Caco-2 (cell line): ENCODE data around the gene GABPA. TPM values are rescaled to one million over a fixed set of nuclear protein-coding genes. Genes with fewer than 3 reads are reported as not detected.

ENCODE experiments used
- BruUV-seq: library from RNA; stranded (reverse); fragments of 400-500 nt; replicated peaks from 2 replicates; lab custom pipeline; 2021; lab: Mats Ljungman, UMichigan
- CTCF ChIA-PET: fragments of 300-600 bp; sonication (Branson Sonifier 250); formaldehyde crosslinking; loops from one replicate; lab custom pipeline; 2022; ENCODE audit warnings: antibody characterized with exemption; lab: Charles Lee
- POLR2A ChIA-PET: fragments of 300-600 bp; sonication (Branson Sonifier 250); formaldehyde crosslinking; loops from one replicate; lab custom pipeline; 2022; ENCODE audit warnings: antibody characterized with exemption; lab: Charles Lee
- DNase-seq, 2 experiments: peaks; one replicate each; pipeline versions ENCODE4 v3.0.0 to v3.0.0-alpha.2; 2020 to 2022
- H3K27me3 ChIP-seq: replicated peaks from 2 replicates; pipeline ENCODE4 v1.6.0; 2011; ENCODE audit warnings: low read length; ENCODE audit not compliant: control insufficient read depth, insufficient read depth
- H3K36me3 ChIP-seq: 2 replicates; pipeline ENCODE4 v1.5.1; 2011; ENCODE audit warnings: low read length; ENCODE audit not compliant: control insufficient read depth, insufficient read depth
- H3K4me1 ChIP-seq: fragments of 250-450 bp; sonication (Bioruptor Pico); 2 replicates; pipeline ENCODE4 v1.5.1; 2020; ENCODE audit warnings: mild to moderate bottlenecking
- H3K4me3 ChIP-seq: 2 replicates; pipeline ENCODE4 v1.5.1; 2011; ENCODE audit warnings: low read depth, mild to moderate bottlenecking, control low read depth, low read length
- H3K9me3 ChIP-seq: fragments of 250-450 bp; sonication (Bioruptor Pico); 2 replicates; pipeline ENCODE4 v1.5.1; 2020; ENCODE audit warnings: mild to moderate bottlenecking, moderate library complexity
- H3K27ac Mint-ChIP-seq: one replicate; pipeline ENCODE4 v1.8.0; 2022; ENCODE audit warnings: mixed read lengths; ENCODE audit not compliant: unreplicated experiment
- H3K27me3 Mint-ChIP-seq: one replicate; pipeline ENCODE4 v1.8.0; 2022; ENCODE audit warnings: mixed read lengths; ENCODE audit not compliant: insufficient read depth, unreplicated experiment
- H3K36me3 Mint-ChIP-seq: one replicate; pipeline ENCODE4 v1.8.0; 2022; ENCODE audit warnings: mild to moderate bottlenecking, mixed read lengths; ENCODE audit not compliant: insufficient read depth, unreplicated experiment
- H3K4me1 Mint-ChIP-seq: one replicate; pipeline ENCODE4 v1.8.0; 2022; ENCODE audit warnings: low read depth, mixed read lengths; ENCODE audit not compliant: unreplicated experiment
- H3K4me3 Mint-ChIP-seq: one replicate; pipeline ENCODE4 v1.8.0; 2022; ENCODE audit warnings: mild to moderate bottlenecking, moderate library complexity, mixed read lengths; ENCODE audit not compliant: unreplicated experiment
- H3K9me3 Mint-ChIP-seq: one replicate; pipeline ENCODE4 v1.8.0; 2022; ENCODE audit warnings: mixed read lengths; ENCODE audit not compliant: unreplicated experiment
- CTCF ChIP-seq, 2 experiments: fragments of 200-600 bp in 1 of 2; IDR thresholded peaks; 1 replicate in 1 of 2; 2 replicates in 1 of 2; pipeline versions ENCODE4 v1.5.1 to v1.8.0; 2011 to 2022; ENCODE audit warnings: antibody characterized with exemption in 1 of 2, control low read depth in 1 of 2, inconsistent platforms in 1 of 2, low read depth in 1 of 2, low read length in 1 of 2, mild to moderate bottlenecking in 1 of 2, moderate library complexity in 1 of 2; ENCODE audit not compliant: insufficient read depth in 1 of 2, severe bottlenecking in 1 of 2, unreplicated experiment in 1 of 2
- intact Hi-C: fragments of 100-400 bp; cut with micrococcal nuclease; formaldehyde crosslinking; loops from one replicate; pipeline ENCODE4 v1.10.0; 2022; ENCODE audit not compliant: unreplicated experiment
- total RNA-seq: library from RNA; stranded (reverse); gene quantifications from 2 replicates; pipeline ENCODE4 v1.2.3, GENCODE V29; 2022

The GABPA gene
- total RNA-seq, 1 experiment from 2014 or later, result 17.4 TPM

GRCh38 chr21:25813917-25814316 is 79.1 kb downstream of the GABPA start:
- no peak for TF ChIP-seq CTCF (IDR thresholded peaks at IDR 0.05; ENCODE audit: insufficient read depth in 1 of 2, low read depth in 1 of 2, low read length in 1 of 2, severe bottlenecking in 1 of 2, unreplicated experiment in 1 of 2)
- BruUV-seq, result no TSS peak
- peaks cover 9% of the 10 kb centered on the region for H3K27me3 Mint-ChIP-seq
- intact Hi-C loops, result no loop called here
- H3K9me3 ChIP-seq, result no peaks in the 10 kb centered on the region
- no peak for DNase-seq
- POLR2A ChIA-PET, result no interaction called here
- H3K27ac Mint-ChIP-seq, result no peak overlapping the region
- H3K4me3 ChIP-seq, result no peak overlapping the region
- no peaks in the 10 kb centered on the region for H3K4me1 Mint-ChIP-seq
- H3K4me3 Mint-ChIP-seq, result no peak overlapping the region
- H3K4me1 ChIP-seq, result no peaks in the 10 kb centered on the region
- no peaks in the 10 kb centered on the region for H3K9me3 Mint-ChIP-seq
- no peaks in the 10 kb centered on the region for H3K36me3 Mint-ChIP-seq
- no peaks in the 10 kb centered on the region for H3K36me3 ChIP-seq
- no peaks in the 10 kb centered on the region for H3K27me3 ChIP-seq
- CTCF ChIA-PET, result no interaction called here

- no peaks in the 10 kb centered on the region for H3K9me3 ChIP-seq
- no peaks in the 10 kb centered on the region for H3K4me1 ChIP-seq
- no peak for DNase-seq
- H3K4me3 Mint-ChIP-seq, result no peak overlapping the region
- H3K36me3 ChIP-seq, result no peaks in the 10 kb centered on the region
- H3K4me1 Mint-ChIP-seq, result no peaks in the 10 kb centered on the region
- H3K27ac Mint-ChIP-seq, result no peak overlapping the region
- H3K27me3 Mint-ChIP-seq, result peaks cover 11% of the 10 kb centered on the region
- ChIA-PET CTCF (no interaction called here), POLR2A (no interaction called here)
- intact Hi-C loops, result no loop called here
- no peaks in the 10 kb centered on the region for H3K27me3 ChIP-seq
- no peak for TF ChIP-seq CTCF (IDR thresholded peaks at IDR 0.05; ENCODE audit: insufficient read depth in 1 of 2, low read depth in 1 of 2, low read length in 1 of 2, severe bottlenecking in 1 of 2, unreplicated experiment in 1 of 2)
- no peaks in the 10 kb centered on the region for H3K36me3 Mint-ChIP-seq
- no peaks in the 10 kb centered on the region for H3K9me3 Mint-ChIP-seq
- H3K4me3 ChIP-seq, result no peak overlapping the region
- BruUV-seq, result no TSS peak
These were observed 83.3 kb downstream of the GABPA start for GRCh38 chr21:25818121-25818520.

GRCh38 chr21:25818551-25818950 is 83.8 kb downstream of the GABPA start:
- intact Hi-C loops, result no loop called here
- BruUV-seq, result no TSS peak
- no peak overlapping the region for H3K4me3 ChIP-seq
- TF ChIP-seq CTCF (IDR thresholded peaks at IDR 0.05; ENCODE audit: insufficient read depth in 1 of 2, low read depth in 1 of 2, low read length in 1 of 2, severe bottlenecking in 1 of 2, unreplicated experiment in 1 of 2), result no peak
- no peak for DNase-seq
- Mint-ChIP-seq H3K36me3 (no peaks in the 10 kb centered on the region), H3K27me3 (peaks cover 11% of the 10 kb centered on the region), H3K27ac (no peak overlapping the region), H3K4me1 (no peaks in the 10 kb centered on the region), H3K4me3 (no peak overlapping the region), H3K9me3 (no peaks in the 10 kb centered on the region)
- ChIA-PET CTCF (no interaction called here), POLR2A (no interaction called here)
- H3K9me3 ChIP-seq, result no peaks in the 10 kb centered on the region
- H3K4me1 ChIP-seq, result no peaks in the 10 kb centered on the region
- H3K27me3 ChIP-seq, result no peaks in the 10 kb centered on the region
- H3K36me3 ChIP-seq, result no peaks in the 10 kb centered on the region

Other genes starting within 250 kb of the GABPA start
- gene MRPL39, start 127.5 kb upstream of the GABPA start, total RNA-seq, result 37.3 and 39.8 TPM in 2 replicates
- gene JAM2, start 95.7 kb upstream of the GABPA start, total RNA-seq, result 0.20 TPM in 1 of 2 replicates, not detected in the other
- gene ATP5PF, start 68 bp upstream of the GABPA start, total RNA-seq, result 156 and 175 TPM in 2 replicates